Fibroblast of skin of left biceps (primary cell): ENCODE data around the gene EXOC6B.

Source experiments
- DNase-seq, 2 experiments: peaks; one replicate each; pipeline ENCODE4 v3.0.0-alpha.2; 2013; ENCODE audit warnings: low read depth in 2 of 2

The EXOC6B gene

GRCh38 chr2:72363406-72363805, 462.4 kb downstream of the EXOC6B start:
- DNase-seq, result no peak

GRCh38 chr2:72362733-72363132, 463.1 kb downstream of the EXOC6B start:
- DNase-seq, result no peak

- no peak for DNase-seq
Measured at GRCh38 chr2:72361521-72361920, 464.3 kb downstream of the EXOC6B start.

- DNase-seq, result no peak
Measured at GRCh38 chr2:72361042-72361441, 464.8 kb downstream of the EXOC6B start.

- no peak for DNase-seq
Measured at GRCh38 chr2:72350852-72351251, 475.0 kb downstream of the EXOC6B start.

GRCh38 chr2:72349016-72349415, 476.8 kb downstream of the EXOC6B start:
- no peak for DNase-seq

GRCh38 chr2:72347081-72347480, 478.8 kb downstream of the EXOC6B start:
- no peak for DNase-seq

GRCh38 chr2:72341639-72342038, 484.2 kb downstream of the EXOC6B start:
- DNase-seq, result no peak

GRCh38 chr2:72340665-72341064, 485.2 kb downstream of the EXOC6B start:
- no peak for DNase-seq

- no peak for DNase-seq
Measured at GRCh38 chr2:72338076-72338475, 487.8 kb downstream of the EXOC6B start.

- no peak for DNase-seq
Measured at GRCh38 chr2:72332720-72333119, 493.1 kb downstream of the EXOC6B start.

GRCh38 chr2:72330652-72331051, 495.2 kb downstream of the EXOC6B start:
- no peak for DNase-seq

- no peak for DNase-seq
Measured at GRCh38 chr2:72326759-72327158, 499.1 kb downstream of the EXOC6B start.

- DNase-seq, result no peak
Measured at GRCh38 chr2:72325592-72326422, 500.0 kb downstream of the EXOC6B start.

- DNase-seq, result no peak
Measured at GRCh38 chr2:72316774-72317173, 509.1 kb downstream of the EXOC6B start.

GRCh38 chr2:72300147-72300684, 525.6 kb downstream of the EXOC6B start:
- no peak for DNase-seq

- DNase-seq, result peak in 1 of 2 experiments; percentile 23
Measured at GRCh38 chr2:72293620-72294019, 532.2 kb downstream of the EXOC6B start.

GRCh38 chr2:72292433-72292832, 533.4 kb downstream of the EXOC6B start:
- DNase-seq, result no peak

- DNase-seq, result no peak
Measured at GRCh38 chr2:72291059-72291458, 534.8 kb downstream of the EXOC6B start.

- no peak for DNase-seq
Measured at GRCh38 chr2:72289736-72290135, 536.1 kb downstream of the EXOC6B start.

GRCh38 chr2:72289283-72289682, 536.5 kb downstream of the EXOC6B start:
- peak; percentile 29 to 32 for DNase-seq

GRCh38 chr2:72278046-72278445, 547.8 kb downstream of the EXOC6B start:
- peak; percentile 17 to 28 for DNase-seq

GRCh38 chr2:72276876-72277275, 549.0 kb downstream of the EXOC6B start:
- DNase-seq, result no peak
